GM12878 (cell line): Measurements from ENCODE around the gene PDIK1L. TPM values are rescaled to one million over a fixed set of nuclear protein-coding genes. Genes with fewer than 3 reads are reported as not detected.

ENCODE experiments used
- ATAC-seq: fragments of 200-7000 bp; cut with Tn5 transposase; 3 replicates; pipeline ENCODE4 v1.9.1; 2020; ENCODE audit warnings: mild to moderate bottlenecking, moderate library complexity
- BruUV-seq: library from RNA; stranded (reverse); fragments of 400-500 nt; replicated peaks from 2 replicates; lab custom pipeline; 2021; lab: Mats Ljungman, UMichigan
- CTCF ChIA-PET: fragments of 300-600 bp; sonication (Branson Sonifier 250); formaldehyde crosslinking; extraction: SDS; loops from one replicate; lab custom pipeline; 2021; ENCODE audit warnings: inconsistent platforms; lab: Yijun Ruan, JAX
- POLR2A ChIA-PET: fragments of 350-600 bp; formaldehyde crosslinking; extraction: SDS; loops from one replicate; lab custom pipeline; 2021; ENCODE audit warnings: inconsistent platforms; lab: Charles Lee
- RAD21 ChIA-PET: fragments of 300-600 bp; sonication (Branson Sonifier 250); formaldehyde crosslinking; loops from one replicate; lab custom pipeline; 2023; ENCODE audit warnings: antibody characterized with exemption; ENCODE audit not compliant: unreplicated experiment; lab: Charles Lee
- SMC1A ChIA-PET: fragments of 300-600 bp; sonication (Branson Sonifier 250); formaldehyde crosslinking; loops from one replicate; lab custom pipeline; 2023; ENCODE audit not compliant: unreplicated experiment, uncharacterized antibody; lab: Charles Lee
- DNase-seq: peaks from one replicate; pipeline ENCODE4 v3.0.0-alpha.2; 2011; ENCODE audit warnings: low read depth, low spot score
- FAIRE-seq: peaks from 3 replicates; lab custom pipeline; 2011; peaks lifted over from hg19 to GRCh38; lab: Jason Lieb, UNC
- H2AFZ ChIP-seq: 2 replicates; pipeline ENCODE4 v1.6.0; 2011; ENCODE audit warnings: low read depth, low read length, control low read depth; ENCODE audit not compliant: control insufficient read depth
- H3K27ac ChIP-seq: 2 replicates; pipeline ENCODE4 v1.5.1; 2011; ENCODE audit warnings: control low read depth; ENCODE audit not compliant: control insufficient read depth, insufficient read depth
- H3K27me3 ChIP-seq, 2 experiments: replicated peaks in 1 of 2; 2 replicates each; pipeline versions ENCODE4 v1.6.0 to v1.6.1; 2011; ENCODE audit warnings: low read length in 1 of 2; ENCODE audit not compliant: control insufficient read depth in 2 of 2, insufficient read depth in 2 of 2
- H3K36me3 ChIP-seq, 2 experiments: 2 replicates each; pipeline ENCODE4 v1.5.1; 2011; ENCODE audit warnings: low read length in 1 of 2; ENCODE audit not compliant: control insufficient read depth in 2 of 2, insufficient read depth in 2 of 2
- H3K4me1 ChIP-seq: 2 replicates; pipeline ENCODE4 v1.6.1; 2011; ENCODE audit warnings: mild to moderate bottlenecking, low read length, moderate library complexity, mixed read lengths; ENCODE audit not compliant: control insufficient read depth, insufficient read depth
- H3K4me2 ChIP-seq: 2 replicates; pipeline ENCODE4 v1.6.0; 2011; ENCODE audit warnings: control low read depth; ENCODE audit not compliant: control insufficient read depth, insufficient read depth
- H3K4me3 ChIP-seq: fragments of 200-600 bp; sonication (generic); 2 replicates; pipeline ENCODE4 v1.5.1; 2016
- H3K79me2 ChIP-seq: 2 replicates; pipeline ENCODE4 v1.6.0; 2011; ENCODE audit warnings: low read length; ENCODE audit not compliant: control insufficient read depth, insufficient read depth
- H3K9ac ChIP-seq: 2 replicates; pipeline ENCODE4 v1.8.0; 2011; ENCODE audit warnings: low read length, control low read depth, mixed read lengths; ENCODE audit not compliant: control insufficient read depth, insufficient read depth
- H3K9me3 ChIP-seq: replicated peaks from 3 replicates; pipeline ENCODE4 v1.5.1; 2011; ENCODE audit warnings: mild to moderate bottlenecking, low read length; ENCODE audit not compliant: control insufficient read depth, insufficient read depth
- H4K20me1 ChIP-seq: 2 replicates; pipeline ENCODE4 v1.6.0; 2011; ENCODE audit not compliant: control insufficient read depth, insufficient read depth
- CBX3 ChIP-seq: fragments of 200-600 bp; sonication (generic); IDR thresholded peaks from 2 replicates; pipeline ENCODE4 v1.6.1; 2016; ENCODE audit warnings: low read depth, borderline replicate concordance
- CREB1 ChIP-seq: IDR thresholded peaks from 2 replicates; pipeline ENCODE4 v1.6.1; 2012; ENCODE audit warnings: low read depth, mild to moderate bottlenecking, inconsistent platforms
- MEF2B ChIP-seq: fragments of 450-650 bp; IDR thresholded peaks from 2 replicates; pipeline ENCODE4 v1.6.1; 2018; ENCODE audit warnings: mild to moderate bottlenecking, moderate library complexity; ENCODE audit not compliant: partially characterized antibody, poor library complexity, severe bottlenecking
- MYB ChIP-seq: fragments of 150-350 bp; IDR thresholded peaks from 2 replicates; pipeline ENCODE4 v1.6.1; 2014; ENCODE audit warnings: mild to moderate bottlenecking, low read depth, low read length, borderline replicate concordance
- NRF1 ChIP-seq: conservative IDR thresholded peaks from 2 replicates; pipeline ENCODE4 v1.6.1; 2011; ENCODE audit warnings: mild to moderate bottlenecking, low read depth, low read length, improper control_type of control experiment
- PML ChIP-seq: IDR thresholded peaks from 2 replicates; pipeline ENCODE4 v1.6.1; 2012; ENCODE audit warnings: low read length, inconsistent platforms
- RAD21 ChIP-seq: IDR thresholded peaks from 2 replicates; pipeline ENCODE4 v1.6.1; 2011; ENCODE audit warnings: mild to moderate bottlenecking, low read depth, low read length, moderate library complexity; ENCODE audit not compliant: insufficient read depth
- RUNX3 ChIP-seq: IDR thresholded peaks from 2 replicates; pipeline ENCODE4 v1.6.1; 2012; ENCODE audit warnings: low read length, inconsistent platforms
- SMC3 ChIP-seq: IDR thresholded peaks from 2 replicates; pipeline ENCODE4 v1.6.1; 2011; ENCODE audit warnings: low read length, improper control_type of control experiment, borderline replicate concordance
- TCF3 ChIP-seq: IDR thresholded peaks from 2 replicates; pipeline ENCODE4 v1.6.1; 2012; ENCODE audit warnings: low read depth, mild to moderate bottlenecking, low read length, borderline replicate concordance; ENCODE audit not compliant: insufficient read depth
- ZNF622 ChIP-seq: fragments of 450-650 bp; IDR thresholded peaks from 2 replicates; pipeline ENCODE4 v1.6.1; 2017; ENCODE audit warnings: mild to moderate bottlenecking, inconsistent platforms
- WGBS: methylation state at CpG from one replicate; pipeline ENCODE4 v1.1.6; 2016; ENCODE audit warnings: low lambda C conversion rate; ENCODE audit not compliant: insufficient replicate concordance, insufficient coverage; ENCODE audit errors: missing lambda C conversion rate; 5-methylcytosine and 5-hydroxymethylcytosine counted together
- in situ Hi-C: fragments of 300-500 bp; cut with MboI; formaldehyde crosslinking; loops from 9 replicates; pipeline ENCODE4 v1.14.3; 2018; ENCODE audit warnings: mixed read lengths
- intact Hi-C: fragments of 100-400 bp; cut with micrococcal nuclease; formaldehyde crosslinking; loops from one replicate; pipeline ENCODE4 v1.14.2; 2022; ENCODE audit not compliant: unreplicated experiment
- polyA plus RNA-seq, 11 experiments: library from polyadenylated mRNA; depleted of rRNA in 4 of 11; unstranded in 6 of 11; stranded (reverse) in 5 of 11; fragments of >200 nt; fragmentation: Nextera tagmentation in 4 of 11; fragmentation: Illumina TruSeq in 1 of 11; extraction: Ambion mirVana in 4 of 11; extraction: Trizol in 1 of 11; gene quantifications; 1 replicate in 1 of 11; 2 replicates in 10 of 11; pipeline versions ENCODE4 v1.2.1 to v1.2.3, GENCODE V29; 2011 to 2016; ENCODE audit warnings: inconsistent platforms in 2 of 11, missing spikeins in 2 of 11, low read depth in 1 of 11
- total RNA-seq, 4 experiments: library from RNA; depleted of rRNA in 3 of 4; stranded (reverse); fragments of >200 nt in 3 of 4; fragmentation: Illumina TruSeq in 1 of 4; extraction: Trizol in 1 of 4; gene quantifications; 2 replicates each; pipeline versions ENCODE4 v1.2.1 to v1.2.3, GENCODE V29; 2013 to 2021

PDIK1L gene
- total and polyA plus RNA-seq, 10 of the 15 experiments (the other 5 are each of a cell fraction or from before 2014, with no cell fraction given) = 4.0 to 15.9 (median 10.5) TPM

- Histone ChIP-seq H3K4me2 (no peak overlapping the region), H2AFZ (no peak overlapping the region), H3K36me3 (no peaks in the 10 kb centered on the region), H3K79me2 (no peaks in the 10 kb centered on the region), H3K9ac (no peak overlapping the region), H3K9me3 (no peaks in the 10 kb centered on the region), H3K4me1 (no peaks in the 10 kb centered on the region), H3K4me3 (no peak overlapping the region), H3K27ac (no peak overlapping the region), H4K20me1 (no peaks in the 10 kb centered on the region), H3K27me3 (peaks cover 1 to 9% of the 10 kb centered on the region in 2 experiments)
- 19% methylated on average over 5 of the region's 5 CpGs for WGBS
- FAIRE-seq (no peak), DNase-seq (no peak), ATAC-seq (no peak)
- POLR2A ChIA-PET = no interaction called here
- RAD21 ChIA-PET = interaction anchor here (1.9 kb wide), 1 partner anchor 9 kb away, joined by 6 read pairs; no protein-coding TSS in a partner anchor
- SMC1A ChIA-PET = interaction anchor here (1.3 kb wide), 1 partner anchor 9 kb away, joined by 5 read pairs; no protein-coding TSS in a partner anchor
- intact Hi-C loops = no loop called here
- TF ChIP-seq MYB (no peak), ZNF622 (no peak), CREB1 (no peak), SMC3 (no peak), RAD21 (no peak), RUNX3 (no peak), NRF1 (no peak), CBX3 (no peak), TCF3 (no peak), PML (no peak), MEF2B (no peak)
- CTCF ChIA-PET = interaction anchor here (0.6 to 4.8 kb wide), 3 partner anchors 9 to 52 kb away, joined by 3 to 24 read pairs (median 5); no protein-coding TSS in a partner anchor
- in situ Hi-C loops = no loop called here
- no TSS peak for BruUV-seq
These were observed 42.4 kb downstream of the PDIK1L start for GRCh38 chr1:26153966-26154532.
